Measurements from ENCODE around the gene C1R. TPM values are rescaled to one million over a fixed set of nuclear protein-coding genes. Genes with fewer than 3 reads are reported as not detected.

The C1R gene
- total and polyA plus RNA-seq, 8 donors: 20.2 to 212 (median 60.5) TPM

DNA sequence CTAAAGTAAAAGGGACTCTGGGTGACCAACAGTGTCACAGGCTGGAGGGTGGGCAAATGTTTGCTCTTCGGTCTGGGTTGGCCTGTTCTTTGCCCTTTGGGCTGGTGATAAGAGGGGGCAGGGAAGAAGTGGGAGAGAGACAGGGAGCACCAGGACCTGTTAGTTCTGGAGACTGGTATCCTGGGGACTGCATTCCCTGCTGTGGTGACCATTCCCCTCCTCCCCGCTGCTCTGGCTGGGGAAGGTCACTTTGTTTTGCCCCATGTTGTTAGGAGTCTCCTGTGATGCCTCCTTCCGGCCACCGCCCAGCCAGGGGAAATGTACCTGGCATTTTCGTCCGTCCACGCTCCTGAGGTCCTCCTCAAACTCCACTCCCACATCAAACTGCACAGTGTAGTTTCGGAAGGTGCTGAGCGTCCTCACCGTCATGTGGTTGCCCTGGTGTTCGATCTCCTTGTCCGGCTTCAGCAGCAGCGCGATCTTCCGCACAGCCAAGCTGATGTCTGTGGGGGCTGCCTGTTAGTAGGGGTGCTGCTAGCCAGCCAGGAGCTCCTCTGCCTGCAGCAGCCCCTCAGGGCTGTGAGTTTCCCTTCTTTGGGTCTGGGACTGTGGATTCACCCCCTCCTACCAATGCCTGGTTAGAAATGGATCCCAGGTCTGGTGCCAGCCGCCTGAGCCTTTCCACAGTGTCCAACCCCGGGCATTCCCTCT is 35.8 kb upstream of the C1R start:
- no peak overlapping the region for H3K27ac ChIP-seq
- no peak for DNase-seq
- TF ChIP-seq, protein P1, sequence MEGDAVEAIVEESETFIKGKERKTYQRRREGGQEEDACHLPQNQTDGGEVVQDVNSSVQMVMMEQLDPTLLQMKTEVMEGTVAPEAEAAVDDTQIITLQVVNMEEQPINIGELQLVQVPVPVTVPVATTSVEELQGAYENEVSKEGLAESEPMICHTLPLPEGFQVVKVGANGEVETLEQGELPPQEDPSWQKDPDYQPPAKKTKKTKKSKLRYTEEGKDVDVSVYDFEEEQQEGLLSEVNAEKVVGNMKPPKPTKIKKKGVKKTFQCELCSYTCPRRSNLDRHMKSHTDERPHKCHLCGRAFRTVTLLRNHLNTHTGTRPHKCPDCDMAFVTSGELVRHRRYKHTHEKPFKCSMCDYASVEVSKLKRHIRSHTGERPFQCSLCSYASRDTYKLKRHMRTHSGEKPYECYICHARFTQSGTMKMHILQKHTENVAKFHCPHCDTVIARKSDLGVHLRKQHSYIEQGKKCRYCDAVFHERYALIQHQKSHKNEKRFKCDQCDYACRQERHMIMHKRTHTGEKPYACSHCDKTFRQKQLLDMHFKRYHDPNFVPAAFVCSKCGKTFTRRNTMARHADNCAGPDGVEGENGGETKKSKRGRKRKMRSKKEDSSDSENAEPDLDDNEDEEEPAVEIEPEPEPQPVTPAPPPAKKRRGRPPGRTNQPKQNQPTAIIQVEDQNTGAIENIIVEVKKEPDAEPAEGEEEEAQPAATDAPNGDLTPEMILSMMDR (IDR thresholded peaks at IDR 0.05): no peak
- FAIRE-seq: no peak
- no peaks in the 10 kb centered on the region for H3K27me3 ChIP-seq
- H3K36me3 ChIP-seq: no peaks in the 10 kb centered on the region
- no peaks in the 10 kb centered on the region for H3K9me3 ChIP-seq
- H3K4me3 ChIP-seq: peak overlapping the region in 1 of 4 donors; percentile 17
- intact Hi-C loops (cut with DNase I): no loop called here
- ATAC-seq: no peak
- H3K4me1 ChIP-seq: peaks cover 0 to 6% (median 5%) of the 10 kb centered on the region in 3 donors
- WGBS, 2 donors: 89 to 90% methylated on average over 16 to 17 of the region's 17 CpGs

DNA sequence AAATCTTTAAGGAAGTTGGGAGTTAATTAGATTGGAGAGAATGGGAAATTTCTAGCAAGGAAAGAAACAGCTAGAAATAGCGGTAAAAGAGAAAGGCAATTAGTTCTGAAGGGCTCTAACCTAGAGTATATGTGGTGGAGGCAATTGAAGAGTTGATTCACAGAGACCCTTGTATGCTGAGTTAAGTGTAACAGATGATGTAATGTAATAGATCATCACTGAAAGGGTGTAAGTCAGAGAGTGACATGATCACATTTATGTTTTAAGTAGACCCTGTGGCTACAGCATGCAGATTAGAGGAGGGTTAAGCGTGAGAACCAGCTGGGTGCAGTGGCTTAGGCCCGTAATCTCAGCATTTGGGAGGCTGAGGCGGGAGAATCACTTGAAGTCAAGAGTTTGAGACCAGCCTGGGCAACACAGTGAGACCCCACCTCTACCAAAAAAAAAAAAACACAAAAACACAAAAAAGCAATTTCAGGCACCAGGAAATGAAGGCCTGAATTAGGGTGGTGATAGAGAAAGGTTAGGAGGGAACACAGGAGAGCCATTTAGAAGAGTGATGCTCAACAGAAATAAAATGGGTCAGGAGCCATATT is 33.5 kb upstream of the C1R start:
- 88 to 97% methylated on average over 4 of the region's 4 CpGs for WGBS, 2 donors
- no peak for FAIRE-seq
- Histone ChIP-seq H3K36me3 (no peaks in the 10 kb centered on the region), H3K4me1 (peaks cover 0 to 6% (median 5%) of the 10 kb centered on the region in 3 donors), H3K27ac (no peak overlapping the region), H3K4me3 (no peak overlapping the region), H3K27me3 (no peaks in the 10 kb centered on the region), H3K9me3 (no peaks in the 10 kb centered on the region)
- intact Hi-C loops (cut with DNase I): no loop called here
- no peak for DNase-seq
- TF ChIP-seq, protein P1 (IDR thresholded peaks at IDR 0.05): no peak
- ATAC-seq: no peak

DNA sequence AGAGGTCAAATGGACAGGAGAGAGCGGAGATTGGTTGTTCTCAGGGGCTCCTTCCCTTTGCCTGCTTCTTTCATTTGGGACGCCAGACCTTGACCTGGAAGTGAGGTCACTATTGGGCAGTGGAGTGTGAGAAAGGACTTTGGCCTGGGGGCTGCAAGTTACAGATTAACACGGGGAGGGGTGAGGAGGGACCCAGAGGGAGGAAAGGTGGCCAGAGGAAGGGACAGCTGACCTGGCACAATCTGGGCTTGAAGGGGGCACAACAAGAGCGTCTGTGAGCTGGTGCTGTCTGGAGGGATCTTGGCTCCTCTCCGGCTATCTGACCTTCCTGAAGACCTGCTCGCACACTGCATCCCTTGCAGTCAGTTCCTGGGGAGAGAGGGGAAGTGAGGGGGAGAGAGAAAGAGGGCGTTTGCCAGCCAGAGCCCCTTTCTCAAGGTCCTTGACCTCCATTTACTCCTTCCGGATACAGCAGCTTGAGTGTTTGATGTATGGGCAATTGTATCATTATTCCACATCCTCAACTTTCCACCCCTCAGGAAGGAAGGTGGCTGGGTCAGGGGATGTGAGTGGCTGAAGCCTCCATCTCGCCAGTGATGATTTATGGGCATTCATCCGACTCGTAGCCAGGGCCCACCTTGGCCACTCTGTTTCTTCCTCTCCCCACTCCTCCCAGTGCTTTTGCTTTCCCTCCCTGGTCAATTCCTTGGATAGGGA is 31.7 kb upstream of the C1R start:
- no peaks in the 10 kb centered on the region for H3K36me3 ChIP-seq
- no peak overlapping the region for H3K4me3 ChIP-seq
- TF ChIP-seq, protein P1 (IDR thresholded peaks at IDR 0.05): no peak
- peak in 1 of 6 donors; percentile 17 for DNase-seq
- intact Hi-C loops (cut with DNase I): no loop called here
- no peak for ATAC-seq
- peaks cover 0 to under 1% (median 0%) of the 10 kb centered on the region in 3 donors for H3K4me1 ChIP-seq
- no peaks in the 10 kb centered on the region for H3K9me3 ChIP-seq
- no peak for FAIRE-seq
- no peak overlapping the region for H3K27ac ChIP-seq
- 70 to 80% methylated on average over 11 of the region's 11 CpGs for WGBS, 2 donors
- H3K27me3 ChIP-seq: no peaks in the 10 kb centered on the region

DNA sequence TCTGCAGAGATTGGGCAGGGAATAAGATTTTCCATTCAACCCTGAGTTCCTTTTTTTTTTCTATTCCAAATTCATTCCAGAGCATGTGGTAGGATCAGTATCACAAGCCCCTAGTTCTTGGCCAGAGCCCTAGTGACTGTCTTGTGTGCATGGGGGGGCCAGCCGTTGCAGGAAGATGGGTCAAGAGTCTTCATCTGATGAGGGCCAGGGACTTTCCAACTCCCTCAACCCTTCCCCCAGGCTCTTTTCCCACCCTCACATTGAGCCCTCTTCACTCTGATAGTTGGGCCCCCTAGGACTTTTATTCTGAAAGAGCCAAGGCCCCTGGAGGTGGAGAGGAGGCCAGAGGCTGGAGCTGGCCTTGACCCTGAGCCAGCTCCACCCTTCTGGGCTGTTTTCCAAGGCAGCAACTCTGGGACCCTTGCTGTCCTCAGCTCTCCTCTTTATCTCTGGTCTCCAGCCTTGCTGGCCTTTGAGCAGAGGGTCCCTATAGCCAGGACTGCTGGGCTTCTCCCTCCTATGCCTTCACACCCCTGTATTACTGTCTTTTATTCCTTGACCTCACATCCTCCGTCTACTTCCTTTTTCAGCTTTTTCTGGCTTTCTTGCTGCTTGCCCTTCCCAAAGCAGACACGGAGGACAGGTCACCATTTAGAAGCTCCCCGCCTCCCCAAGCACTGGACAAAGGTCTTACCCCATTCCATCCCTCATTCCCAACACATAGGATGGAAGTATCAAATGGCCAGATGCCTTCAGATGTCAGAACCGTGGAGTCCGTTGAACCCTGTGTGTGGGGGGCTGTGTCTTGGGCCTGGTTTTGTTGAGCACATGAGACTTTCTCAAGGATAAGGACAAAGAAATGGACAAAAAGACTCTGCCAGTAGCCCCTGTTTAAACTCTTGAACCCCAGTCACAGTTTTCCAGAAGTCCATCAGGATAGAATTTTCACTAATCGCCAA is 30.8 kb upstream of the C1R start:
- Histone ChIP-seq H3K36me3 (no peaks in the 10 kb centered on the region), H3K27ac (no peak overlapping the region), H3K4me3 (no peak overlapping the region), H3K27me3 (no peaks in the 10 kb centered on the region), H3K4me1 (no peaks in the 10 kb centered on the region), H3K9me3 (no peaks in the 10 kb centered on the region)
- TF ChIP-seq, protein P1 (IDR thresholded peaks at IDR 0.05): no peak
- ATAC-seq: peak in 3 of 4 donors; percentile 11 to 53 (median 18)
- FAIRE-seq: no peak
- WGBS, 2 donors: 73 to 83% methylated on average over 7 of the region's 7 CpGs
- peak in 1 of 6 donors; percentile 16 for DNase-seq
- intact Hi-C loops (cut with DNase I): no loop called here

Data from pancreas (tissue), 10 donors.